Testis (tissue), 2 donors: ENCODE measurements around the gene ASB3.

Experiments used
- POLR2A ChIP-seq: fragments of 450-650 bp; IDR thresholded peaks from one replicate; pipeline ENCODE4 v1.6.1; 2017; ENCODE audit warnings: antibody characterized with exemption, mild to moderate bottlenecking, moderate library complexity
- TF ChIP-seq, protein P1 (sequence below), 3 experiments: fragments of 450-650 bp in 2 of 3; fragments of 200-600 bp in 1 of 3; sonication (generic) in 1 of 3; IDR thresholded peaks; one replicate each; pipeline ENCODE4 v1.5.1; 2016 to 2019; ENCODE audit warnings: antibody characterized with exemption in 3 of 3, mild to moderate bottlenecking in 2 of 3, moderate library complexity in 1 of 3

DNA sequence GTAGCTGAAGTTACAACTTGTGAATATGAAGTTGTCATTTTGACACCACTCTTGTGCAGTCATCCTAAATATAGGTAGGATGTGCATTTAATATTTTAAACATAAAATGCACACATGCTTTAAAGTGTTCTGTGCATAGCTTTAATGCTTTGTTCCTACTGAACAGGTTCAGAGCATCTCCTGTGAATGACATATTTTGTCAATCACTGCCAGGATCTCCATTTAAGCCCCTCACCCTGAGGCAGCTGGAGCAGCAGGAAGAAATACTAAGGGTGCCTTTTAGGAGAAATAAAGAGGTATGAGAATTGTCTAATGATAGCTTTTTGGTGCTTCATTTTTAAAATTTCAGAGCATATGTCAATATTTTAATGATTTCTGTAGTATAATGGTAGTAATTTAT lies 14.8 kb upstream of the ASB3 start:
- TF ChIP-seq, protein P1, sequence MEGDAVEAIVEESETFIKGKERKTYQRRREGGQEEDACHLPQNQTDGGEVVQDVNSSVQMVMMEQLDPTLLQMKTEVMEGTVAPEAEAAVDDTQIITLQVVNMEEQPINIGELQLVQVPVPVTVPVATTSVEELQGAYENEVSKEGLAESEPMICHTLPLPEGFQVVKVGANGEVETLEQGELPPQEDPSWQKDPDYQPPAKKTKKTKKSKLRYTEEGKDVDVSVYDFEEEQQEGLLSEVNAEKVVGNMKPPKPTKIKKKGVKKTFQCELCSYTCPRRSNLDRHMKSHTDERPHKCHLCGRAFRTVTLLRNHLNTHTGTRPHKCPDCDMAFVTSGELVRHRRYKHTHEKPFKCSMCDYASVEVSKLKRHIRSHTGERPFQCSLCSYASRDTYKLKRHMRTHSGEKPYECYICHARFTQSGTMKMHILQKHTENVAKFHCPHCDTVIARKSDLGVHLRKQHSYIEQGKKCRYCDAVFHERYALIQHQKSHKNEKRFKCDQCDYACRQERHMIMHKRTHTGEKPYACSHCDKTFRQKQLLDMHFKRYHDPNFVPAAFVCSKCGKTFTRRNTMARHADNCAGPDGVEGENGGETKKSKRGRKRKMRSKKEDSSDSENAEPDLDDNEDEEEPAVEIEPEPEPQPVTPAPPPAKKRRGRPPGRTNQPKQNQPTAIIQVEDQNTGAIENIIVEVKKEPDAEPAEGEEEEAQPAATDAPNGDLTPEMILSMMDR (IDR thresholded peaks at IDR 0.05) = no peak
- TF ChIP-seq POLR2A = no peak
